ENCODE results near the gene CMSS1.

- no peak for TF ChIP-seq CTCF (IDR thresholded peaks at IDR 0.05)
- no peak for TF ChIP-seq POLR2A (IDR thresholded peaks at IDR 0.05)
These were observed 280.5 kb downstream of the CMSS1 start for GRCh38 chr3:100097919-100098783.

All from right lobe of liver (tissue), 4 donors.